GM12892 (cell line): ENCODE measurements around the gene TMEM150C.
"Not testable (repeated sequence)": the region's sequence is repeated elsewhere in the genome, so short reads cannot be mapped to it uniquely, and the experiment has no call there.

Source experiments
- POLR2A ChIP-seq: IDR thresholded peaks from 2 replicates; pipeline ENCODE4 v1.6.1; 2011; ENCODE audit warnings: low read depth, low read length, control low read depth
- POLR2AphosphoS5 ChIP-seq: IDR thresholded peaks from 2 replicates; pipeline ENCODE4 v1.6.1; 2011; ENCODE audit warnings: low read depth, low read length, control low read depth
- TAF1 ChIP-seq: IDR thresholded peaks from 2 replicates; pipeline ENCODE4 v1.6.1; 2011; ENCODE audit warnings: low read depth, mild to moderate bottlenecking, control low read depth, low read length, borderline replicate concordance

GRCh38 chr4:82547850-82548249 lies 13.9 kb downstream of the TMEM150C start:
- not testable (repeated sequence) for TF ChIP-seq POLR2AphosphoS5, POLR2A, TAF1
